GM18909 (cell line): Measurements from ENCODE around the gene LPAR1.
A peak's percentile ranks its signal among the peaks of the same experiment; 100 is the strongest.

Experiments used
- ATAC-seq: cut with Tn5 transposase; IDR thresholded peaks from one replicate; pipeline ENCODE4 v1.9.1; 2021; ENCODE audit warnings: mild to moderate bottlenecking; ENCODE audit not compliant: unreplicated experiment, poor library complexity

The LPAR1 gene

DNA sequence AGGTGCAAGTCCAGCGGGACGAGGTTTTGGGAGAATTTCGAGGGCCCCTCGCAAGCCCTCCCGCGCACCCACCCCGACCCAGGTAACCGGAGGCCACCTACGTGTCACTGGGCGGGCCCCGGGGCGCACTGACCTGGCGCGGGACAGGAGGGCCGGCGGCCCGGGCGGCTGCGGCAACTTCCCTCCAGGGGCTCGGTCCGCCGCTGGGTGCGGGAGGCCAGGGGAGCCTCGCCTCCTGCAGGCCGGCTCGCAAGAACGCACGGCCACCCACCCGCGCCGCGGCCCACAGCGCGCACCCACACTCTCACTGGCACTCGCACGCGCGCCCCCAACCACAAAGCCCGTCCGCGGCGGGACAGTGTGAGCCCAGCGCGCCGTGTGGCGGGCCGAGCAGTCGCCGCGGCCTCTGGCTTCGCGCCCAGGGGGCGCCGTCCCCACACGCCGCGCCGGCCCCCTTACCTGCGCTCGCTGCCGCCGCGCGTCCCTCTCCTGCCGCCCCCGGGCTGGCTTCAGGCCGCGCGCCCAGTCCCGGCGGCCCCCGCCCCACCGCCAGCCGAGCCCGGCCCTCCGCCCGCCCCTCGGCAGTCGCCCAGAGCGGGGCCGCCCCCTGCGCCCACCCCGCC lies 451 bp downstream of the LPAR1 start:
- ATAC-seq = peak; percentile 55

DNA sequence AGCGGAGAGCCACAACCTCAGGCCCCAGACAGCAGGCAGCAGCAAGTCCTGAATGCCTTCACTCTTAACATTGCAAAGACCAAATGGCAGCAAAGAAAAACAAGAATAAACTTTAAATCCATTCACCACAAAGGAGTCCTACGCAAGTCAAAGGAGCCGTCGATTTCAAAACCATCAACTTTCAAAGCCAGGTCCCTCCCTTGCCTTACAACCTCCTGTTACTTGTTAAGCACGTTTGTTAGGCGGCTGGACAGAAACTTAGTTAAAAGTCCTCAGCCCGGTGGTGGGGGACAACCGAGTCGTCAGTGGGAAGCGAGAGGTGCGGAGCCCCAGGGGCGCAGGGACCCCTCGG lies 938 bp downstream of the LPAR1 start:
- ATAC-seq = no peak

DNA sequence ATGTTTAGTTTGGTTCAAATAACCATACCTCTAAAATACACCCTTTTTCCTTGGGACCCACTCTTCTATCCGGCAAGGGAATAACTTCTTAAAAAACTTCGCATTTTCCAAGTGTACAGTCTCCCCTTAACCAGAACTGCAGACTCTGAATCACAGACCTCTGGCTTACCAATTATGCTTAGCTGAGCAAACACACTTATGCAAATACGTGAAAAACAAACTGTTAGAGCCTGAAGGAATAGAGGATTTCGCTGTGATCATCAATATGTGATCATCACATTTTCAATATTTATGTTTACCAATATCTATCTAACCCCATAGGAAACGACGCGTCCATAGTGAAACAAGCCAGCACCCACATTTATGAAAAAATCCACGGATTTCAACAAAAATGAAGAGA lies 1.3 kb downstream of the LPAR1 start:
- no peak for ATAC-seq

DNA sequence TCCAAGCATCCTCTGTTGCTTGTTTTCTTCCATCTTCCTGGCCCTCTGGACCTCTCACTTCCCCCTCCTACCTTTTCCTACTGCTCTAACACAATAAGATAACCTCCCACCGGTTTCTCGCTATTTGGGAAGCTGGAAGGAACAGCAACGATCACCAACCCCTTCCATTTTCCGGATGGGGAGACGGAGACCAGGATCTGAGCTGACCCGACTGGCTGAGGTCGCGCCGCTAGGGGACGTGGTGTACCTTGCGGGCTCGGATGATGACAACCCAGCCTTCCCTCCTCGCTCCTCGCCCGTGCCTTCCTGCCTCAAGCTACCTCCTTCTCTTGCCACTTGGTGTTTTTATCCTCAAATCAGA lies 1.9 kb downstream of the LPAR1 start:
- no peak for ATAC-seq

DNA sequence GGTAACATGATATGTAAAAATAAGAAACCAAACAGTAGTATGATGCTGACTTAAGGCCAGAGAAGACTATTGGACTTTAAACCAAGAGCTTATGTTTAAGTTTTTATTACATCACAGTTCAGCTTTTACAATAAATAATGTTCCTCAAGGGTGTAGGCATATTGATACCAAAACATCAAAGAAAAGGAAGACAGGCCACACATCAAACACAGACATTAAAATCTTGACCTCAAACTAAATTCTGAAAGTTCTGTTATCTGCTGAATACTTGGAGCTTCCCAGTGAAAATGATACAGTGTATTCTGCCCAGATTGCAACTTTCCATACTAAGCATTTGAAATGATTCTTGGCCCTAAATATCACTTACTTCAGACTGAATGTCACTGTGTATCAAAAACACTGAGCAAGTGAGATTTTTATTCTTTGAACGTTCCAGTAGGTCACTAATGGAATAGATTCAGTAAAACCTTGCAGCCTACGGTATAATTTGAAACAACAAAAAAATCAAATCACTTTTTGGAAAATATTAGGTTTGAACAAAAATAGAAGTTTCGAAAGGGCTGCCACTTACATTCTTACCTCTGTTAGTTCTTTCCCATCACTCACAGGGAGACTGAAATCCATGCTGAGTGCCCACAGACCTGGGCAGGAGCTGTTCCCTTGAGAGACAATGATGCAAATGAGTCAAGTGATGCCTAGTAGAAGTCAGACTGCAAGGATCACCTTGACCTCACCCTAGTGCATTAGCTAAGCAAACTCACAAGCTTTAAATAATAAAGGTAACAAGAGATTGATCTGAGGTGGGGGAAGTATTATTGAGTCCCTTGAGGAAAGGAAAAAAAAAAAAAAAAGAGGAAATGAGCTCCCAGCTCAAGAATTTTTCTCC lies 2.5 kb downstream of the LPAR1 start:
- ATAC-seq = no peak

DNA sequence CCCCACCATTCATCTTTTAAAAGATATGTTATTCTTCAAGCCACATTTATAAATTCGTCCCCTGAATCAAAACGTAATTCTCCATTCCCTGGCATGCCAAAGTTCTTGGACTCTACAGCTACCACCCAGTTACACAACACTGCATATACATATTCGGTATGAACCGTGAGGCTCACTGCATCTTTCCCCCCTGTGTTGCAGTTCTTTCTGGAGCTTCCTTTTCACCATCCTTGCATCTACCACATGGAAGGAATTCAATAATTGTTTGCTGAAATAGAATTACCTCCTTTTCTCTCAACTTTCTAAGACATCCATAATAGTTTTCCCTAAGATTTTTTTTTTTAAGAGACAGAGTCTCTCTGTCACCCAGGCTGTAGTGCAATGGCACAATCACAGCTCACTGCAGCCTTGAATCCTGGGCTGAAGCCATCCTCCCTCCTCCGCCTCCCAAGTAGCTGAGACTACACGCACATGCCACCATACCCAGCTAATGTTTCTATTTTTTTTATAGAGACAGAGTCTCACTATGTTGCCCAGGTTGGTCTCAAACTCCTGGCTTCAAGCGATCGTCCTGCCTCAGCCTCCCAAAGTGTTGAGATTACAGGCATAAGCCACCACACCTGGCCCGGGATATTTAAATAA lies 3.3 kb downstream of the LPAR1 start:
- no peak for ATAC-seq

DNA sequence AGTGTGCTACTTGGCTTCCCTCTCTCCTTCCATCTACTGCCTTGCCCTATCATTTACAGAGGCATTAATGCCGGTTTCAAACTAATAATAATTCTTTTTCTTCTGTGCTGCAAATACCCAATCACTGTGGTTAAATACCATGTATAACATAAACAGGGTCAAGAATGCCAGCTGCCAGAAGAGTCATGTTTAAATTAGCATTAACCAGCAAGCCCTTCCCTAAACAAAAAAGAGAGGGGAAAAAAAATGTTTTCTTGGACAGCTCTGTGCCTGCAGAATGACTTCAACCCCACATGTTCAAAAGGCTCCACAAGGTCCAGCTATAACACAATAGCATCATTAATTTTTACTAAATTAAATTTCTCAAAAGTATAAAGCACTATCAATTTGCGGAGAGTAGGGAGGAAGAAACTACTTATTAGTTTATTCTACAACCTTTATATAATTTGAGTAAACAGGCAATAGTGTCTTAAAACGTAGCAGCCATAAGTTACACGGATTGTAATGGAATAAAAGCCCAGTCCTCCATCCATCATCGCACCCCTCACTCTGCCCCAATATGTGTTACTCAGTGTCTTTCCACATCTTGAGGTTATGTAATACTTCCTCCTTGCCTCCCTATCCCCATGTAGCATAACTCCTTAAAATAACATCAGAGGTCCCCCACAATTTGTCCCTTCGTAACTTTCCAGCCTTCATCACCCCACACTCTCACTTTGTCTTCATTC lies 3.9 kb downstream of the LPAR1 start:
- no peak for ATAC-seq

DNA sequence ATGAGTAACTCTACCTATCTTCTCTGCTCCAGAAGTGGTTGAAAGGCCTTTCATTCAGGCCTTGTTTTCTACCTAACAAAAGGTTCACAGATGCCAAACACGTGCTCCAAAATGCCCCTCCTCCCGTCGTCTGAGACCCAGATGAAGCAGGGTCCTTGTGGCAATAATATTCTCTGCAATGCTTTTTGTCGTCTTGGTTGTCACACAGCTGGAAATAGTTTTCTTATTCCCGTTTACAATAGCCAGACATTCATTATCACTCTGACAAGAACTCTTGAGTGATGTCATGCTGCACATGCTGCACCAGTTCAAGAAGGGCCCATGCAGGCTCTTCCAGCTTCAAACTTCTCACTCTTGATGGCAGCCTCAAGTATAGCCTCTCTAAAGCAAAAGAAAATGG lies 7.8 kb downstream of the LPAR1 start:
- ATAC-seq = no peak

DNA sequence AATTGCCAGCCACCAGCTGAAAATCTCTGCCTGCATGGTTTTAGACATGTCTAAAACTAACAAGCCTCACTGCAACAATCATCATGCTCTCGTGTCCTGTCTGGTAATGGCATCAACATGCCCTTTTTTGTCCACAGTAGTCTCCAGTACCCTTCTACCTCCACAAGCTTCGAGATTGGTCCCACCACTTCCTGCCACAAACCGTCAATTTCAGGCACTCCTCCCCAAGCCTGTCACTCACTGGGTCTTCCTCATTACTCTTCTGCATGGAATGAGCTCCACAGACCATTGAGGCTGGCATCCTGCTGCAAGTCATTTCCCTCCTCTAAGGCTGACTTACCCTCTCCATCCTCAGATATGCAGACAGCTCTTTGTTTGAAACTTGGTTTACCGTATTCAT lies 9.0 kb downstream of the LPAR1 start:
- no peak for ATAC-seq

DNA sequence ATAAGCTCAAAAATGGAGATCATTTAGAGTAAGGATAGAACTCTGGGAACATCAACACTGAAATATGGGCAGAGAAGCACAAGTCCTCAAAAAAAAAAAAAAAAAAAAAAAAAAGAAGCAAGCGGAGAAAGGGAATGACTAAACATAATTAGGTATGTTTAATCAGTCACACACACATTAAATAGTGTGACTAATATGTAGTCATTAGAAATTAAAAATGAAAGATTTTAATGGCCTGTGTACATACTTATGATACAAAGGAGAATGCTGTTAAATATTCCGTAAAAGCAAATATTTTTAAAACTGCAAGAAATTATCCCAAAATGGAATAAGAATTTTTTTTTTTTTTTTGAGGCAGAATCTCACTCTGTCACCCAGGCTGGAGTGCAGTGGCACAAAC lies 10.5 kb downstream of the LPAR1 start:
- no peak for ATAC-seq

DNA sequence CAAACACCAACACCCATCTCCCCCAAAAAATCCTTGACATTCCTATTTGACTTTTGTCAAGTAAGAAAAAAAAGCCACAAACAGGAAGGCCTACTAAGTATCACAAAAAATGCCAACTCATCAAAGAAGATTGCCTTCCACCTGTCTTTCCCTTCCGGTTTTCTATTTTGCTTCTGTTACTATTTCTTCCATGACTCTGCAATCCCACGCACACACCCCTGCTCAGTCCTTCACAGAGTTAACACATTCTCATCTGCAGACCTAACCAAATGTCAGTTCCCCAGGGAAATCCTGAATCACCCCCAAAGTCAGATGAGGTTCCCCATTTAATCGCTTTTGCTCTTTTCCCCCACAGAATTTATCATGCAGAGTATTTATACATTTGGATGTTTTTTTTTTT lies 15.1 kb downstream of the LPAR1 start:
- no peak for ATAC-seq

DNA sequence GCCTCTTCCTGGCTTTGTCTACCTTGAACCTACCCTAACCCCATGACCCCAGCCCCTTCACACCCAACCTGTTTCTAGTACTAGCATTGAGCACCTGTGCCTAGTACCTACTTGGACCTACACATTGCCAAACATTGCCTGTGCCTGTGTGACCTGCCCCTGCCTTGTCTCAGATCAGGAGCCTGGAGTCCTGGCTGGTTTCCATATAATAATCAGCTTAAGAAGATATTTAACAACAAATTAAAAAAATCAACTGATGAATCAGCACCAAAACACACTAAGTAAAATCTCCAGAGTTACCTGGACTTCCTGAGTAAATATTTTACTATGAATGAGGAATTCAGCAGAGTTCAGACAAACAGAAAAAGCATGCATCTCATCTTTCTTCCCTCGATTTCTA lies 17.7 kb downstream of the LPAR1 start:
- ATAC-seq = no peak

DNA sequence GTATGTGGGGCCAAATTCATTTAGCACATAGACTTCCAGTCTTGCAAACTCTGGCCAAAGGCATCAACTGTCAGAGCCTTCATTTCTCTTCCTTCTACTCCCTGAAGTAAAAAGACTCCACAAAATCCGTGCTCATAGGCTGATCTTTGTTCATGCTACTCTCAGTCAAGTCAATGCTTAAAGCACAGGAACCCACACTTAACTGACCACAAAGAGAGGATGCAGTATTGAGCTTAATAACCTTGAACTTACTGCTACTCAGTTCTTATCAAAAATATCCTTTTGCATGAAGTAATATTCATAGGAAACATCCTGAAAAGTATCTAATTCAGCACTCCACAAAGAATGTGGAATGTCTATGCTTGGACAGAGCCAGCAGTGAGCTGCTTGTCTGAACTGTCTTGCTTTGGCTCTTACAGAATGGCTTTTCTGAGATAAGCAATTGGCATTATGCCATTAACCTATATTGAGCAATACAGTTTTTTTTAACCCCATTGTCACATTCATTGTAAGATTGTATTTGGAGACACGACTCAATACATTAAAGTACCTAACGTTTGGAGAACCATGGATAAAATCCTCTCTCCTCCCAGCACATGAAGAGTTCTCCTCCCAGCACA lies 21.7 kb downstream of the LPAR1 start:
- no peak for ATAC-seq

DNA sequence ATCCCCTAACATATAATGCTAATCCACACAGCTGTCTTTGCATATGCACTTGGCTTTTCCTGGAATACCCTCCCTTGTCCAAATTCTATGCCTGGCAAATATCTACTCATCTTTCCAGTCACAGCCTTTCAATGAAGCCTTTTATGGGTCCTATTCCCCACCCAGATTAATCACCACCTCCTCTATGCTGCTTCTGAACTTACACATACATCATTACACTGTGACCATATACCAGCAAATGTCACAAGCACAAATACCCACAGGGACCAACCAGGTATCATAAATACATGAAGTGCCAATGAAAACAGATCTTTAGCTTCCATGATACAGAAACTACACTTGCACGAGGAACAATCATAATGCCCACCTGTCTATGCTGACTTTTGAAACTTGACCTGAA lies 22.3 kb downstream of the LPAR1 start:
- ATAC-seq = no peak

DNA sequence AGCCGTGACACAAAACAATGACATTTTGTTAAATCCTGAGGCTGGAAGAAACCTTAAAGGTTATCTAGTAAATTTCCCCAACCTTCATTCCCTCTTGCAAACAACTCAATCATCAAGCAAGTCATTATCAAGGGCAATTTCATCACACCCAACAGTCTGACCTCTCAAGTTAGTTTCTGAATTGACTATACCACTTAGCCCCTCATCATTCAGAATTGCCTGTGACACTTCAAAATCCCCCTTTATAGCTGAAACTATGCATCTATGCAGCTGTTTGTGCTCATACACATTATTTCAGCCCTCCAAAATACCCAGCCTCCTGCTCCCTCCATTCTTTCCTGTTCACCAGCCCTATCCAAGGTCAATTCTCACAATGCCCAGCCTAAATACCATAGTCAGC lies 24.6 kb downstream of the LPAR1 start:
- no peak for ATAC-seq

DNA sequence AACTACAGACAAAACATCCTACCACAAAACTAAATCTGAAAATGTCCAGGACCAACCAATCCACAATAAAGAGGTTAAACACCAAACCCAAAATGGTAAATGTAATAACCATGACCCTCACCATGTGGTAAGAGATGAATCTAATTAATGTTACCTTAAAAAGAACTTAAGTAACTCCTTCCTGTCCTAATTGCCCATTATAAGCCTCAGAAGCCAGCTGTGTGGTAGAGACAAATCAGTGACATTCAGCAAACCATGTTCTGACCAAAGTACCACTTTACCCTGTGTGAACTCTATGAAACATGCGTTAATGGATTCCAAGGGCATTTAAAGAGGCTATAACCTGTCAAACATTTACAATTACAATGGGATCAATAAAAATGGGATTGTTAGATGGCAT lies 25.0 kb downstream of the LPAR1 start:
- ATAC-seq = no peak

DNA sequence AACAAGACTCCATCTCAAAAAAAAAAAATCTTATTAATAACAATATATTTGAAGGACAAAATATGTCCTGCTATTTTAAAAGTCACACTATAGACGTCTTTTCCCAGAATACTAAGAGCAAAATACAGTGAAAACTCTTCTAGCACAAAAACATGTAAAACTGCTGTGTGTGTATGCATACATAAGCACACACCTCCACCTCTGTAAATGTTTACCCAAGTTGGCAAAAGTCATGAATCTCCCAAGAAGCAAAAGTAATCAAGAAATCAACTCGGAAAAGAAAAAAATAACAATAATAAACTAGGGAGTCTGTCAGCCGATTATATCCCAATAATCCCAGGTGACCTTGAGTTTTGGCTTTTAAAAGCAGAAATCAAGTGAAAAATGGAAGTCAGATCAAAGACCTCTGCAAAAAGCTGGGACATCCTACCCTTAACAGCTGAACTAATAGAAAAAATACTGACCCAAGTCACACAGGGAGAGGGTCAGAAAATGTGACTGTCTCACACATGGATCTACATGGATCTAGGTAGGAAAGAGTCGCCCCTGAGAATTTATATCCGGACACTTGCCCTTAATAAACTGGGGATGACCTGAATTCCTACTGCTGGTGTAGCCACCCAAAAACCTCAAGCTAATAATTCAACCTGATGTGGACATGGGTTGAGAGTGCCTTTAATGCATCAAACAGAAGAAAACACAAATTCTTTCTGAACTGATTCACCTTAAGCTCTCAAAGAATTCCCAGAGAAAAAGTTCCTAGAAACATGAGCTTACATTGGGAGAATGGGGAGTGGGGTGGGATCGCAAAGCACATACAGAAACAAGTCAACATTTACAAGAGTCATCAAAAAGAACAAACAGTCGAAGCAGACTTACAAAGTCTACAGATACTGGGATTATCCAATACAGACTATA lies 29.9 kb downstream of the LPAR1 start:
- ATAC-seq = no peak

DNA sequence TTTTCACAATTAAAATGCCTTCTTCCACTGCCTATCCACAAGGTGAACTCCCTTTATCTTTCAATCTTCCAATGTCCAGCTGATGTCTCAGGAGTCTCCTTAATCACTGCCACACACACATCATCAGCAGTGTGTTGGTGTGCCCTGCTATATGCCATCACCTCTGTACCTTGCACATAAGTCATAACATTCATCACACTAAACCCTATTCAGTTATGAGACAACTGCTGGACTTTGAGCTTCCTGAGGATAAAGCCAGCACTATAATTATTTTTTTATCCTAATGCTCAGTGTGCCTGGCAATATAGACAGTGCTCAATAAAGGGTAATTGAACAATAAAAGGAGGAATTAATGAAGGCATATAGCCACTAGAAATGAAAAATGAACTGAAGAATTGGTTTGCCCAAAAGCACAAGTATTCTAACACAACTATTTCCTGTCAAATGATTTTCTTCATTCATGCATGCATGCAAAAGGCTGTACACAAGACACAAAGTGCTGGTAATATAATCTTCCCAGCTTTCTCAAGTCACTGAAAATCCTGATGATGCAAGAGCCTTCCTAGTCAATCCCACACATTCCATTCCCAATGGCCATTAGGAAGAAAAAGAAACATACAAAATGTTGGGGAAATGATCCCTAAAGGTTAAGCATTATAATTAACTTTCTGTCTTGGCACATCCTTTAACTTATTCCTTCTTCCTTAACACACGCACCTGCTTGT lies 32.4 kb downstream of the LPAR1 start:
- ATAC-seq = no peak

DNA sequence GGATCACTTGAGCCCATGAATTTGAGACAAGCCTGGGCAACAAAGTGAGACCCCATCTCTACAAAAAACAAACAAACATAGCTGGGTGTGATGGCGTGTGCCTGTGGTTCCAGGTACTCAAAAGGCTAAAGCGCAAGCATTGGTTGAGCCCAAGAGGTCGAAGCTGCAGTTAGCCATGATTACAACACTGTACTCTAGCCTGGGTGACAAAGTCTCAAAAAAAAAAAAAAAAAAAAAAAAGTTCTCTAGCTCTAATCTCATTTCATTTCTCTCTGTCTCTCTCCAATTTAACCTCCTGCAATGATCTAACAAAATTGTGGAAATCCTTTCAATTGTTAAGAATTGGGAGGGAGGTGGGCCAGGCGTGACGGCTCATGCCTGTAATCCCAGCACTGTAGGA lies 33.3 kb downstream of the LPAR1 start:
- no peak for ATAC-seq
